ENCODE results near the gene ABTB2. TPM values are rescaled to one million over a fixed set of nuclear protein-coding genes. Genes with fewer than 3 reads are reported as not detected.

The ABTB2 gene
- total RNA-seq, 1 donor from 2014 or later, result 73.0 TPM

- Mint-ChIP-seq H3K27ac (peak overlapping the region; percentile 97), H3K9me3 (no peaks in the 10 kb centered on the region), H3K27me3 (no peaks in the 10 kb centered on the region), H3K4me1 (peaks cover 76% of the 10 kb centered on the region), H3K36me3 (ENCODE audit: low read depth) (peaks cover 10% of the 10 kb centered on the region), H3K4me3 (peak overlapping the region; percentile 73)
- no peak for TF ChIP-seq CTCF (IDR thresholded peaks at IDR 0.05)
- ATAC-seq (ENCODE audit: low read depth) (peak; percentile 75), DNase-seq (peak; percentile 67)
- POLR2A ChIA-PET, result interaction anchor here (0.6 to 7.4 kb wide), 14 partner anchors 8 to 183 kb away, joined by 3 to 96 read pairs (median 6); partner anchors contain the start of genes ABTB2, CAPRIN1 and NAT10
- CTCF ChIA-PET, result interaction anchor here (1.0 to 5.0 kb wide), 5 partner anchors 15 to 124 kb away, joined by 3 to 23 read pairs (median 5); partner anchors contain the start of gene ABTB2
- intact Hi-C loops (cut with micrococcal nuclease), result loop anchor here (1.0 to 10.0 kb wide), 13 partner anchors 10 to 1649 kb away; partner anchors contain the start of genes ABTB2, CAT, EIF3M and FBXO3
Measured at GRCh38 chr11:34234086-34234740, 123.6 kb downstream of the ABTB2 start.

- H3K4me3 Mint-ChIP-seq, result peak overlapping the region; percentile 44
Measured at GRCh38 chr11:34233215-34233614, 124.6 kb downstream of the ABTB2 start.

GRCh38 chr11:34232807-34233206, 125.0 kb downstream of the ABTB2 start:
- Mint-ChIP-seq H3K4me3 (peak overlapping the region; percentile 44), H3K27ac (peak overlapping the region; percentile 95), H3K4me1 (peaks cover 65% of the 10 kb centered on the region), H3K36me3 (ENCODE audit: low read depth) (peaks cover 10% of the 10 kb centered on the region), H3K9me3 (no peaks in the 10 kb centered on the region), H3K27me3 (no peaks in the 10 kb centered on the region)
- CTCF ChIA-PET, result interaction anchor here (1.2 to 5.0 kb wide), 3 partner anchors 10 to 58 kb away, joined by 3 to 23 read pairs (median 5); no protein-coding TSS in a partner anchor
- intact Hi-C loops (cut with micrococcal nuclease), result loop anchor here (1.0 to 10.0 kb wide), 7 partner anchors 51 to 1648 kb away; partner anchors contain the start of genes CAT, EIF3M, FBXO3 and HIPK3
- ATAC-seq (ENCODE audit: low read depth), result peak; percentile 37
- no peak for TF ChIP-seq CTCF (IDR thresholded peaks at IDR 0.05)
- POLR2A ChIA-PET, result interaction anchor here (0.7 to 7.4 kb wide), 13 partner anchors 10 to 213 kb away, joined by 3 to 96 read pairs (median 10); partner anchors contain the start of genes ABTB2, CAPRIN1 and NAT10
- no peak for DNase-seq

More at GRCh38 chr11:34233215-34233614, 124.6 kb downstream of the ABTB2 start:
- ATAC-seq (ENCODE audit: low read depth) (peak; percentile 19), DNase-seq (no peak)
- no peaks in the 10 kb centered on the region for H3K27me3 Mint-ChIP-seq
- H3K36me3 Mint-ChIP-seq (ENCODE audit: low read depth), result peaks cover 10% of the 10 kb centered on the region
- peak overlapping the region; percentile 95 for H3K27ac Mint-ChIP-seq
- intact Hi-C loops (cut with micrococcal nuclease), result loop anchor here (5.0 to 10.0 kb wide), 6 partner anchors 204 to 1648 kb away; partner anchors contain the start of genes CAT, EIF3M, FBXO3 and HIPK3
- peaks cover 67% of the 10 kb centered on the region for H3K4me1 Mint-ChIP-seq
- H3K9me3 Mint-ChIP-seq, result no peaks in the 10 kb centered on the region
- ChIA-PET CTCF (interaction anchor here (1.1 to 5.0 kb wide), 4 partner anchors 10 to 124 kb away, joined by 3 to 23 read pairs (median 3); partner anchors contain the start of gene ABTB2), POLR2A (interaction anchor here (0.7 to 7.4 kb wide), 14 partner anchors 9 to 213 kb away, joined by 3 to 96 read pairs (median 8); partner anchors contain the start of genes ABTB2, CAPRIN1 and NAT10)
- TF ChIP-seq CTCF (IDR thresholded peaks at IDR 0.05), result no peak

GRCh38 chr11:34226210-34226609, 131.6 kb downstream of the ABTB2 start:
- Mint-ChIP-seq H3K27ac (no peak overlapping the region), H3K36me3 (ENCODE audit: low read depth) (peaks cover 6% of the 10 kb centered on the region), H3K27me3 (no peaks in the 10 kb centered on the region), H3K4me1 (peaks cover 21% of the 10 kb centered on the region), H3K9me3 (no peaks in the 10 kb centered on the region), H3K4me3 (no peak overlapping the region)
- no peak for TF ChIP-seq CTCF (IDR thresholded peaks at IDR 0.05)
- no peak for DNase-seq
- intact Hi-C loops (cut with micrococcal nuclease), result no loop called here
- ATAC-seq (ENCODE audit: low read depth), result no peak
- ChIA-PET POLR2A (interaction anchor here (0.6 to 0.8 kb wide), 4 partner anchors 10 to 996 kb away, joined by 3 to 9 read pairs (median 6); no protein-coding TSS in a partner anchor), CTCF (interaction anchor here (1.3 kb wide), 1 partner anchor 52 kb away, joined by 3 read pairs; no protein-coding TSS in a partner anchor)

- ATAC-seq (ENCODE audit: low read depth), result no peak
- no peak overlapping the region for H3K27ac Mint-ChIP-seq
- H3K4me3 Mint-ChIP-seq, result no peak overlapping the region
- peaks cover under 1% of the 10 kb centered on the region for H3K36me3 Mint-ChIP-seq (ENCODE audit: low read depth)
- TF ChIP-seq CTCF (IDR thresholded peaks at IDR 0.05), result no peak
- no peaks in the 10 kb centered on the region for H3K9me3 Mint-ChIP-seq
- H3K4me1 Mint-ChIP-seq, result peaks cover 10% of the 10 kb centered on the region
- POLR2A ChIA-PET, result no interaction called here
- intact Hi-C loops (cut with micrococcal nuclease), result no loop called here
- no peak for DNase-seq
- no peaks in the 10 kb centered on the region for H3K27me3 Mint-ChIP-seq
- CTCF ChIA-PET, result no interaction called here
Measured at GRCh38 chr11:34225091-34225490, 132.7 kb downstream of the ABTB2 start.

Measured in activated B cell treated with CpG ODN at 0.5 μM for 24 hours (primary cell).